ENCODE measurements around the gene GCC1. TPM values are rescaled to one million over a fixed set of nuclear protein-coding genes. Genes with fewer than 3 reads are reported as not detected.

Gene GCC1
- total RNA-seq, 1 donor from 2014 or later, result 10.8 TPM

DNA sequence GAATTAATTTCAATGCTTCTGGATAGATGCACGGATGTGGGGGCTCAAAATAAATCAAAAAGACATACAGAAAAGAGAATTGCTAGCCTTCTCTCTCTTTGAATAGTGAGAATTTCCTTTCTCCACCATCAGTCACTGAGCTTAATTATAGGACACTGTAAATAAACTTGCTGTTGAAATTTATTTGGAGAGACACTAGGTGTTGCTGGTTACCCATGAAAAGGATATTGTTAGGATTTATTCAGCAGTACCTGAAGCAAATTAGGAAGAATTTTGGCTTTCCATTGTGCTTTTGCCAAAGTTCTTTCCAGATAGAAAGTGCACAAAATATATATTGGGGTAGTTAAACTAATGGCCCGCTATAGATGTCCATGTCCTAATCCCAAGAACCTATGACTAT, 27.6 kb downstream of the GCC1 start:
- no peaks in the 10 kb centered on the region for H3K9me3 ChIP-seq
- intact Hi-C loops (cut with DNase I), result no loop called here
- no peaks in the 10 kb centered on the region for H3K36me3 ChIP-seq
- no peak for DNase-seq (ENCODE audit: extremely low spot score in 2 of 2)
- TF ChIP-seq POLR2AphosphoS5 (IDR thresholded peaks at IDR 0.05; ENCODE audit: insufficient read depth in 1 of 2, low read depth in 1 of 2) (no peak), POLR2A (IDR thresholded peaks at IDR 0.05) (no peak)
- TF ChIP-seq, protein P1, sequence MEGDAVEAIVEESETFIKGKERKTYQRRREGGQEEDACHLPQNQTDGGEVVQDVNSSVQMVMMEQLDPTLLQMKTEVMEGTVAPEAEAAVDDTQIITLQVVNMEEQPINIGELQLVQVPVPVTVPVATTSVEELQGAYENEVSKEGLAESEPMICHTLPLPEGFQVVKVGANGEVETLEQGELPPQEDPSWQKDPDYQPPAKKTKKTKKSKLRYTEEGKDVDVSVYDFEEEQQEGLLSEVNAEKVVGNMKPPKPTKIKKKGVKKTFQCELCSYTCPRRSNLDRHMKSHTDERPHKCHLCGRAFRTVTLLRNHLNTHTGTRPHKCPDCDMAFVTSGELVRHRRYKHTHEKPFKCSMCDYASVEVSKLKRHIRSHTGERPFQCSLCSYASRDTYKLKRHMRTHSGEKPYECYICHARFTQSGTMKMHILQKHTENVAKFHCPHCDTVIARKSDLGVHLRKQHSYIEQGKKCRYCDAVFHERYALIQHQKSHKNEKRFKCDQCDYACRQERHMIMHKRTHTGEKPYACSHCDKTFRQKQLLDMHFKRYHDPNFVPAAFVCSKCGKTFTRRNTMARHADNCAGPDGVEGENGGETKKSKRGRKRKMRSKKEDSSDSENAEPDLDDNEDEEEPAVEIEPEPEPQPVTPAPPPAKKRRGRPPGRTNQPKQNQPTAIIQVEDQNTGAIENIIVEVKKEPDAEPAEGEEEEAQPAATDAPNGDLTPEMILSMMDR (IDR thresholded peaks at IDR 0.05), result no peak
- H3K4me3 ChIP-seq, result no peak overlapping the region
- no peaks in the 10 kb centered on the region for H3K27me3 ChIP-seq
- H3K4me1 ChIP-seq, result no peaks in the 10 kb centered on the region
- no peak overlapping the region for H3K27ac ChIP-seq

DNA sequence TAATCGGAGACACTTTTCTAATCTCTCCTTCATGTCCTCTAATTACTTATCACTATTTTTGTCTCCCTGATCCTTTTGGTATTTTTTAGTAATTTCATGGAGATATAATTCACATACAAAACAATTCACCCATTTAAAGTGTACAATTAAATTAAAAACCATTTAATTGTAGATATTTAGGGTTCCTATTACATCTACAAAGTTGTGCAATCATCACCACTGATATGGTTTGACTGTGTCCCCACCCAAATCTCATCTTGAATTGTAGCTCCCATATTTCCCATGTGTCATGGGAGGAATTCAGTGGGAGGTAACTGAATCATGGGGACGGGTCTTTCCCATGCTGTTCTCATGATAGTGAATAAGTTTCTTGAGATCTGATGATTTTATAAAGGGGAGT, 29.0 kb downstream of the GCC1 start:
- DNase-seq (ENCODE audit: extremely low spot score in 2 of 2), result no peak
- intact Hi-C loops (cut with DNase I), result no loop called here
- no peak overlapping the region for H3K4me3 ChIP-seq

DNA sequence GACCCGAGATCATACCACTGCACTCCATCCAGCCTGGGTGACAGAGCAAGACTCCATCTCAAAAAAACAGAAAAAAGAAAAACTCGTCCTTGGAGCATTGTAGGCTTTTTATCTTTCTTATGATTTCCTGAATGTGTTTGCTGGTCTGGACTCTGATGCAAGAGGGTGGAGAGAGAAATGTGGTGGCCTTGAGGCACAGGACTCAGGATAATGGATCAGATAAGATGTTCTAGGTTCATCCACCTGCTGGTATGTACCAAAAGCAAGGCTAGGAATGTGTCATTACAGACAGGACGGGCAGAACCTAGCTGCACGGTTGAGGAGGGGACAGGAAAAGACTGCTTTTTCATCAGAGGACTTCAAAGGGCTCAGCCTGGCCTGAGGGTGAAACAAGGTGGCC, 33.5 kb downstream of the GCC1 start:
- Histone ChIP-seq H3K4me1 (no peaks in the 10 kb centered on the region), H3K36me3 (no peaks in the 10 kb centered on the region), H3K27ac (no peak overlapping the region), H3K27me3 (no peaks in the 10 kb centered on the region), H3K4me3 (no peak overlapping the region), H3K9me3 (no peaks in the 10 kb centered on the region)
- TF ChIP-seq POLR2A (IDR thresholded peaks at IDR 0.05) (no peak), POLR2AphosphoS5 (IDR thresholded peaks at IDR 0.05; ENCODE audit: insufficient read depth in 1 of 2, low read depth in 1 of 2) (no peak)
- TF ChIP-seq, protein P1 (IDR thresholded peaks at IDR 0.05), result no peak
- intact Hi-C loops (cut with DNase I), result no loop called here
- DNase-seq (ENCODE audit: extremely low spot score in 2 of 2), result no peak

More for the DNA sequence above, 29.0 kb downstream of the GCC1 start:
- no peaks in the 10 kb centered on the region for H3K9me3 ChIP-seq
- no peaks in the 10 kb centered on the region for H3K4me1 ChIP-seq
- TF ChIP-seq, protein P1 (IDR thresholded peaks at IDR 0.05), result no peak
- TF ChIP-seq POLR2A (IDR thresholded peaks at IDR 0.05), result no peak
- no peaks in the 10 kb centered on the region for H3K27me3 ChIP-seq
- no peak overlapping the region for H3K27ac ChIP-seq
- no peaks in the 10 kb centered on the region for H3K36me3 ChIP-seq

DNA sequence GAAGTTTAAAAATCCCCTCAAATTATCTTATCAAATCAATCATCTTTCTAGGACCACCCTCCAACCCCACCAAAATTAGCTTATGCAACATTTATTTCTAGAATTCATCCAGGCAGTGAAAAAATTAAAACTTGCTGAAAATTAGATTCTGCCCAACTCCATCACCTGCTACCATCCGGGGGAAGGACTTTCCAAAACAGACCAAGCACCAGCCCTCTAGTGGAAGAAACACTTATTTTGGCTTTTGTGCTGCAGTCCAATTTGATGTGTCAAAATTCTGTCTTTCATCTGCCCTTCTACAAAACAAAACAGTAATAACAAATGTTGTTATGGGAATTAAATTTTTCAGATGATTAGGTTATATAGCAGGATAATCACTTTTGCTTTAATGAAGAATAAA, 35.1 kb downstream of the GCC1 start:
- TF ChIP-seq POLR2A (IDR thresholded peaks at IDR 0.05) (no peak), POLR2AphosphoS5 (IDR thresholded peaks at IDR 0.05; ENCODE audit: insufficient read depth in 1 of 2, low read depth in 1 of 2) (no peak)
- TF ChIP-seq, protein P1 (IDR thresholded peaks at IDR 0.05), result no peak
- H3K27ac ChIP-seq, result no peak overlapping the region
- no peaks in the 10 kb centered on the region for H3K9me3 ChIP-seq
- H3K4me1 ChIP-seq, result no peaks in the 10 kb centered on the region
- DNase-seq (ENCODE audit: extremely low spot score in 2 of 2), result no peak
- H3K4me3 ChIP-seq, result no peak overlapping the region
- no peaks in the 10 kb centered on the region for H3K27me3 ChIP-seq
- intact Hi-C loops (cut with DNase I), result no loop called here
- no peaks in the 10 kb centered on the region for H3K36me3 ChIP-seq

DNA sequence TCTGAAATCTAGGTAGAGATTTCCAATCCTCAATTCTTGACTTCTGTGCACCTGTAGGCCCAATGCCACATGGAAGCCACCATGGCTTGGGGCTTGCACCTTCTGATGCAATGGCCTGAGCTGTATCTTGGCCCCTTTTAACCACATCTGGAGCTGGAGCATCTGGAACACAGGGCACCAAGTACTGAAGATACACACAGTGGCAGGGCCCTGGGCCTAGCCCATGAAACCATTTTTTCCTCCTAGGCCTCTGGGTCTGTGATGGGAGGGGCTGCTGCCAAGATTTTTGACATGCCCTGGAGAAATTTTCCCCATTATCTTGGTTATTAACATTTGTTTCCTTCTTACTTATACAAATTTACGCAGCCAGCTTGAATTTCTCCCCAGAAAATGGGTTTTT, 39.1 kb downstream of the GCC1 start:
- H3K4me3 ChIP-seq, result no peak overlapping the region
- DNase-seq (ENCODE audit: extremely low spot score in 2 of 2), result no peak
- no peaks in the 10 kb centered on the region for H3K36me3 ChIP-seq
- no peaks in the 10 kb centered on the region for H3K9me3 ChIP-seq
- H3K4me1 ChIP-seq, result no peaks in the 10 kb centered on the region
- no peak overlapping the region for H3K27ac ChIP-seq
- intact Hi-C loops (cut with DNase I), result no loop called here
- no peaks in the 10 kb centered on the region for H3K27me3 ChIP-seq
- TF ChIP-seq, protein P1 (IDR thresholded peaks at IDR 0.05), result no peak
- no peak for TF ChIP-seq POLR2AphosphoS5 (IDR thresholded peaks at IDR 0.05; ENCODE audit: insufficient read depth in 1 of 2, low read depth in 1 of 2)
- TF ChIP-seq POLR2A (IDR thresholded peaks at IDR 0.05), result no peak

Measured in vagina (tissue), 2 donors.